CD4-positive, alpha-beta T cell treated with Interleukin-12 subunit alpha and Interleukin-12 subunit beta, for 1 hour (primary cell): ENCODE measurements around the gene MYO1D.
"Not testable (repeated sequence)": the region's sequence is repeated elsewhere in the genome, so short reads cannot be mapped to it uniquely, and the experiment has no call there.

Experiments
- DNase-seq: peaks from one replicate; pipeline ENCODE4 v3.0.0-alpha.2; 2020

MYO1D gene

GRCh38 chr17:32769846-32770245 is 107.1 kb downstream of the MYO1D start:
- no peak for DNase-seq

- DNase-seq, result no peak
These were observed 113.0 kb downstream of the MYO1D start for GRCh38 chr17:32763855-32764439.

GRCh38 chr17:32759476-32759875 is 117.4 kb downstream of the MYO1D start:
- peak; percentile 16 for DNase-seq

GRCh38 chr17:32757963-32758362 is 119.0 kb downstream of the MYO1D start:
- no peak for DNase-seq

- no peak for DNase-seq
These were observed 120.2 kb downstream of the MYO1D start for GRCh38 chr17:32756696-32757095.

- peak; percentile 63 for DNase-seq
These were observed 121.7 kb downstream of the MYO1D start for GRCh38 chr17:32755045-32755805.

- no peak for DNase-seq
These were observed 124.0 kb downstream of the MYO1D start for GRCh38 chr17:32752934-32753333.

- DNase-seq, result no peak
These were observed 129.1 kb downstream of the MYO1D start for GRCh38 chr17:32747856-32748255.

- DNase-seq, result no peak
These were observed 130.2 kb downstream of the MYO1D start for GRCh38 chr17:32746698-32747097.

GRCh38 chr17:32746280-32746679 is 130.6 kb downstream of the MYO1D start:
- DNase-seq, result no peak

- DNase-seq, result no peak
These were observed 134.0 kb downstream of the MYO1D start for GRCh38 chr17:32742681-32743538.

- DNase-seq, result no peak
These were observed 135.5 kb downstream of the MYO1D start for GRCh38 chr17:32741381-32741780.

- no peak for DNase-seq
These were observed 137.2 kb downstream of the MYO1D start for GRCh38 chr17:32739722-32740121.

- DNase-seq, result not testable (repeated sequence)
These were observed 137.8 kb downstream of the MYO1D start for GRCh38 chr17:32739151-32739550.

- no peak for DNase-seq
These were observed 143.5 kb downstream of the MYO1D start for GRCh38 chr17:32733401-32733800.

GRCh38 chr17:32732900-32733299 is 144.0 kb downstream of the MYO1D start:
- no peak for DNase-seq

GRCh38 chr17:32732296-32732642 is 144.7 kb downstream of the MYO1D start:
- DNase-seq, result no peak

GRCh38 chr17:32731556-32732295 is 145.2 kb downstream of the MYO1D start:
- no peak for DNase-seq

- DNase-seq, result no peak
These were observed 149.2 kb downstream of the MYO1D start for GRCh38 chr17:32727681-32728080.

- no peak for DNase-seq
These were observed 151.2 kb downstream of the MYO1D start for GRCh38 chr17:32725697-32726096.

- no peak for DNase-seq
These were observed 153.5 kb downstream of the MYO1D start for GRCh38 chr17:32723310-32723955.

GRCh38 chr17:32722733-32723132 is 154.2 kb downstream of the MYO1D start:
- DNase-seq, result no peak

- no peak for DNase-seq
These were observed 156.3 kb downstream of the MYO1D start for GRCh38 chr17:32720671-32721070.
